Measurements from ENCODE around the gene IL10RB. TPM values are rescaled to one million over a fixed set of nuclear protein-coding genes. Genes with fewer than 3 reads are reported as not detected.

Gene IL10RB
- polyA plus RNA-seq, 5 donors: 24.0 to 30.2 (median 29.8) TPM

GRCh38 chr21:33262921-33263320 lies 3.2 kb upstream of the IL10RB start:
- DNase-seq: no peak

GRCh38 chr21:33264561-33264960 lies 1.6 kb upstream of the IL10RB start:
- no peak for DNase-seq

GRCh38 chr21:33265664-33266049 lies 510 bp upstream of the IL10RB start:
- peak; percentile 17 to 21 for DNase-seq

- no peak for DNase-seq
Observed at GRCh38 chr21:33266789-33267135, 595 bp downstream of the IL10RB start.

GRCh38 chr21:33267250-33267649 lies 1.1 kb downstream of the IL10RB start:
- no peak for DNase-seq

GRCh38 chr21:33268393-33268736 lies 2.2 kb downstream of the IL10RB start:
- no peak for DNase-seq

GRCh38 chr21:33268737-33269441 lies 2.7 kb downstream of the IL10RB start:
- peak; percentile 32 to 34 for DNase-seq

GRCh38 chr21:33270986-33271385 lies 4.8 kb downstream of the IL10RB start:
- no peak for DNase-seq

- DNase-seq: no peak
Observed at GRCh38 chr21:33273044-33273443, 6.9 kb downstream of the IL10RB start.

- no peak for DNase-seq
Observed at GRCh38 chr21:33278721-33279120, 12.6 kb downstream of the IL10RB start.

- no peak for DNase-seq
Observed at GRCh38 chr21:33279330-33279820, 13.2 kb downstream of the IL10RB start.

- no peak for DNase-seq
Observed at GRCh38 chr21:33281096-33281652, 15.0 kb downstream of the IL10RB start.

- DNase-seq: no peak
Observed at GRCh38 chr21:33283203-33283602, 17.0 kb downstream of the IL10RB start.

GRCh38 chr21:33286076-33286475 lies 19.9 kb downstream of the IL10RB start:
- no peak for DNase-seq

- DNase-seq: peak in 1 of 2 donors; percentile 24
Observed at GRCh38 chr21:33286600-33287456, 20.7 kb downstream of the IL10RB start.

GRCh38 chr21:33289199-33289819 lies 23.1 kb downstream of the IL10RB start:
- DNase-seq: no peak

- no peak for DNase-seq
Observed at GRCh38 chr21:33290441-33290840, 24.3 kb downstream of the IL10RB start.

GRCh38 chr21:33291686-33292085 lies 25.5 kb downstream of the IL10RB start:
- no peak for DNase-seq

GRCh38 chr21:33292724-33293123 lies 26.6 kb downstream of the IL10RB start:
- DNase-seq: no peak

GRCh38 chr21:33293136-33293535 lies 27.0 kb downstream of the IL10RB start:
- no peak for DNase-seq

- DNase-seq: peak in 1 of 2 donors; percentile 35
Observed at GRCh38 chr21:33293811-33294216, 27.6 kb downstream of the IL10RB start.

- no peak for DNase-seq
Observed at GRCh38 chr21:33296156-33296555, 30.0 kb downstream of the IL10RB start.
